GM21360 (cell line): Measurements from ENCODE around the gene CNOT4.

Source experiments
- ATAC-seq: cut with Tn5 transposase; IDR thresholded peaks from one replicate; pipeline ENCODE4 v1.9.1; 2021; ENCODE audit warnings: mild to moderate bottlenecking, moderate library complexity; ENCODE audit not compliant: unreplicated experiment

Gene CNOT4

GRCh38 chr7:135509839-135510591 is at the start of gene CNOT4:
Gene CNOT4, minus strand, starts transcription at chr7:135510102. Its CDS starts 71,771 bp downstream, at chr7:135438331.
- peak; percentile 94 for ATAC-seq

GRCh38 chr7:135558881-135559280 is 49.0 kb upstream of the CNOT4 start:
- ATAC-seq, result no peak

DNA sequence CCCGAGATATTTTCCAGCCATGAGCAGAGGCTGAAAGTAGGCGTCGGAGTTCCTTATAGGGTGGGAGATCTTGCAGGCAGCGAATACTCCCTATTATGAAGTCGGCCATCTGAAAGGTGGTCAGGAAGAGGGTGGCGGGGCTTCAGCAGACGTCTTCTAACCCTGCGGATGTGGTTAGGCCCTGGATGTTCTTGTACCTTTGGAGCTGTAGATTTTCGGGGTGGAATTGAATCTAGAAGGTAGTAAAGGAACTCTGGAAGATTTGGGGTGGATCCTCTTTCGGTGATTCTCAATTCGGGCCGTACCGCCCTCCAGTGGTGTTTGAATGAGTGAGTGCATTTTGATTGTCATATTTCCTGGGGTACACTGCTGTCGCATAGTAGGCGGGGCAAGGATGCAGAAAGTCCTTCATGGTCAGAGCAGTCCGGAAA is 48.5 kb upstream of the CNOT4 start:
- ATAC-seq, result peak; percentile 65

DNA sequence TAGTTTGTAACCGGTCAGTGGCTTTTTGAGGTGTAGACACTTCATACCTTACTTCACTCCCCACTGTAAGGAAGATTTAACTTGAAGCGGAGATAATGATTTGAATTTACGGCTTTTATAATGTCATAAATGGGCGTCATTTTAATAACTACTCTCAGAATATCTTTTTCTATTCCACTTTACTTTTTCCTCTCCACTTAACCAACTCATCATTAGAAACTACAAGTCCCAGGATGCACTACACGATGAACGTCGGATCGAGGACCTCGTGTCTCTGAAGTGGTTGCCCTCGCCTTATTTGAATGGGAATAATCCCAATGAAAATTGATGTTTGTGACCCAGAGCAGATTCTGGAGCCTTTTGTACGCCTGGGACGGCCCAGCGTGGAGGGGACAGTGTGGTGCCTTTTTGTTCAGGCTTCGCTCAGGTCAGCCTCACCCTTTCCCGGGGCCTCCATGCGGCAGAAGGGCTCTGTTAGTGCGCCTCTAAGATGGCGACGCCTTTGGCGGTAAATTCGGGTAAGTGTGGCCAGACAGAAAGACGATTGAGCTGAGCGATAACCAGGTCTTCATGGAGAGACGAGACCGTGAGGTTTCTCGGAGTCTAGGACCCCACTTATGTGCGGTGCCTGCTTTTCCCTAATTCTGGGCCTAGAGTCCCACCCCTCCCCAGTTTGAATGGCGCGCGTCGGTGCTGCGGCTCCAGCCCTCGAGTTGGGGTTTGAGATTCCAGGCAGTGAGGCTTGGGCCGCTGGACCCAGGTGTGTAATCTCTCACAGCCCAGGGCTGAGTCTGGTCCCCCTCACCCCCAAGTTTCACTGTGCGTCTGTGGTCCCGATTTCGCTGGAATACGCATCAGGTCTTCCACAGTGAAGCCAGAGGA is 47.8 kb upstream of the CNOT4 start, which contains the start of gene NUP205:
Gene NUP205, plus strand, starts transcription at position 463 of the 882 bp plus-strand sequence. Its CDS starts 28 bp downstream, at position 491.
- peak; percentile 63 for ATAC-seq

- no peak for ATAC-seq
These were observed 43.4 kb upstream of the CNOT4 start for GRCh38 chr7:135553346-135553745.

- no peak for ATAC-seq
These were observed 42.2 kb upstream of the CNOT4 start for GRCh38 chr7:135552148-135552547.

GRCh38 chr7:135550196-135550595 is 40.3 kb upstream of the CNOT4 start:
- ATAC-seq, result no peak

DNA sequence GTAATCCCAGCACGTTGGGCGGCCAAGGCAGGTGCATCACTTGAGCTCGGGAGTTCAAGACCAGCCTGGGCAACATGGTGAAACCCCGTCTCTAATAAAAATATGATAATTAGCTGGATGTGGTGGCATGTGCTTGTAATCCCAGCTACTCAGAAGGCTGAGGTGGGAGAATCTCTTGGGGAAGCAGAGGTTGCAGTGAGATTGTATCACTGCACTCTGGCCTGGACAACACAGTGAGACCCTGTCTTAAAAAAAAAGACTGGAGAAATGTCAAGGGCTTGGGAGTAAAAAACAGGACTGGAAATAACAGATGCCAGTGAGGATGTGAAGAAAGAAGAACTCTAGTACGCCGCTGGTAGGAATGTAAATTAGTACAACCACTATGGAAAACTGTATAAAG is 31.1 kb upstream of the CNOT4 start:
- no peak for ATAC-seq

GRCh38 chr7:135539629-135540028 is 29.7 kb upstream of the CNOT4 start:
- no peak for ATAC-seq

GRCh38 chr7:135538376-135538775 is 28.5 kb upstream of the CNOT4 start:
- no peak for ATAC-seq

DNA sequence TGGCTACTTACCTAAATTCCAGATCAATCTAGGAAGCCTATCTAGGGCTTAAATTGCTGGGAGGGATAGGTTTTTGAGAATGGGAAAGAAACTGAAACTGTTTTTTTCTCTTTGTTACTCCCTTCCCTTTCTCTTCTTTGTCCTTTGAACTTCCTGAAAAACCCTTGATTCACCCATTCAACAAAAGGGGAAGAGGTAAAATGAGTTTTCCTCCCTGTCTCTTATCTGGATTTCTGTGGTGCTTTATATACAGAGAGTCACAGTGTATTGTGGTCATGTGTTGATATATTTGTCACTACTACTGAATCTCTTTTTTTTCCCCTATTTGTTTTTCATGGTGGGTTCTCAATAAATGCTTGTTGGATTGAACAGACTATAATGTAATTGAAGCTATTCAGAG is 28.0 kb upstream of the CNOT4 start:
- no peak for ATAC-seq

GRCh38 chr7:135537453-135537852 is 27.6 kb upstream of the CNOT4 start:
- ATAC-seq, result no peak

- ATAC-seq, result no peak
These were observed 26.2 kb upstream of the CNOT4 start for GRCh38 chr7:135536150-135536549.

DNA sequence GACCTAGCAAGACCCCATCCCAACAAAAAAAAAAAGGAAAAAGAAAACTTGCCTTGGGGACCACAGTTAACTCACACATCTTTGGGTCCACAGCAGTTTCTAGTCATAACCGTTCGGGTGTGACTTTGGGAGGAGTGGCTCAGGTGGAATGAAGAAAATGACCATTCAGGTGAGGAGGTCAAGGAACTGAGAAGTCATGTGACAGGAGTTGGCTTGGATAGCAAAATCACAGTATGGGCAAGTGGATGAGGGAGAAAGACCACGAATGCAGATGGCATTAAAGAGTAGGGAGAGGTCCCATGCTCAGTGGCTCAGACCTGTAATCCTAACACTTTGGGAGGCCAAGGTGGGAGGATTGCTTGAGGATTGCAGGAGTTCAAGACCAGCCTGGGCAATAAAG is 17.1 kb upstream of the CNOT4 start:
- ATAC-seq, result no peak

GRCh38 chr7:135525426-135525825 is 15.5 kb upstream of the CNOT4 start:
- no peak for ATAC-seq

- ATAC-seq, result no peak
These were observed 13.2 kb upstream of the CNOT4 start for GRCh38 chr7:135523146-135523545.

GRCh38 chr7:135522509-135522908 is 12.6 kb upstream of the CNOT4 start:
- no peak for ATAC-seq

GRCh38 chr7:135519871-135520270 is 10.0 kb upstream of the CNOT4 start:
- ATAC-seq, result no peak

- ATAC-seq, result no peak
These were observed 9.4 kb upstream of the CNOT4 start for GRCh38 chr7:135519233-135519688.

- no peak for ATAC-seq
These were observed 8.8 kb upstream of the CNOT4 start for GRCh38 chr7:135518748-135519147.

DNA sequence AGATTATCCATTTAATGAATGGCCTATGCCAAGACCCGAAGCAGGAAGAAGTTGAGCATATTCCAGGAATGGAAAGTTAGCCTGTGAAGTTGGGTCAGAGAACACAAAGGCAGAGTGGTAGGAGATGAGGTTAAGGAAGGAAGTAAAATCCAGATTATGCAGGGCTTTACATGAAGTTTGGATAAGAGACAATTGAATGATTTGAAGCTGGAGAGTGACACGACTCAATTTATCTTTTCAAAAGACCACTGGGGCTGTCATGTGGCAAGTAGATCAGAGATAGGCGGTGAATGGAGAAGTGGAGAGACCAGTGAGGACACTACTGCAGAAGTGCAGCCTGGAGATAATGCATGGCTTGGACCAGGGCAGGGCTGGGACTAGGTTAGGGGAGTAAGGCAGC is 7.2 kb upstream of the CNOT4 start:
- no peak for ATAC-seq

DNA sequence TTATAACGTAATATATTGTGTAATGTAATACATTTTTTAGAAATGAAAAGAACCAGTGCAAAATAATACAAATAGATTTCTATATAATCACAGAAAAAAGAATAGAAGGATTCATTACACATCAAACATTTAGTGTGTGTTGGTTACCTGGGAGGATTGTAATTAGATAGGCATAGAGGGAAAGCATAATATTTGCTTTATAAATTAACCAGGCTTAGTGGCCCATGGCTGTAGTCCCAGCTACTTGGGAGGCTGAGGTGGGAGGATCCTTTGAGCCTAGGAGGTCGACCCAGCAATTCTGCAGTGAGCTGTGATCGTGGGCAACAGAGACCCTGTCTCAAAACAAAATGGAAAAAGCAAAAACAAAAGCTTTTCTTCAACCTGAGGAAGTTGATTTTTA is 5.0 kb upstream of the CNOT4 start:
- no peak for ATAC-seq
